Measurements from ENCODE around the gene AHCY. TPM values are rescaled to one million over a fixed set of nuclear protein-coding genes. Genes with fewer than 3 reads are reported as not detected.
"Not testable (repeated sequence)": the region's sequence is repeated elsewhere in the genome, so short reads cannot be mapped to it uniquely, and the experiment has no call there.

AHCY gene
- total RNA-seq, 4 donors from 2014 or later: 43.7 to 88.9 (median 80.4) TPM

GRCh38 chr20:34344238-34344637 is 41.1 kb upstream of the AHCY start:
- no peak for TF ChIP-seq CTCF (IDR thresholded peaks at IDR 0.05)
- no peak for TF ChIP-seq POLR2AphosphoS5 (IDR thresholded peaks at IDR 0.05)
- TF ChIP-seq POLR2A (IDR thresholded peaks at IDR 0.05): no peak
- no peak for TF ChIP-seq EP300 (IDR thresholded peaks at IDR 0.05)
- Histone ChIP-seq H3K9me3 (no peaks in the 10 kb centered on the region), H3K36me3 (no peaks in the 10 kb centered on the region), H3K27ac (no peak overlapping the region), H3K4me1 (no peaks in the 10 kb centered on the region), H3K4me3 (no peak overlapping the region), H3K27me3 (no peaks in the 10 kb centered on the region)
- 84% methylated on average over 5 of the region's 5 CpGs for WGBS
- DNase-seq (ENCODE audit: low spot score in 2 of 2): no peak

- no peak overlapping the region for H3K27ac ChIP-seq
- WGBS: 73% methylated on average over 10 of the region's 10 CpGs
- no peak overlapping the region for H3K4me3 ChIP-seq
Observed at GRCh38 chr20:34343458-34344211, 40.5 kb upstream of the AHCY start.

GRCh38 chr20:34341199-34341598 is 38.0 kb upstream of the AHCY start:
- not testable (repeated sequence) for DNase-seq (ENCODE audit: low spot score in 2 of 2); H3K9me3 ChIP-seq; H3K4me3 ChIP-seq; H3K36me3 ChIP-seq; H3K27ac ChIP-seq; H3K27me3 ChIP-seq; H3K4me1 ChIP-seq
- 96% methylated on average over 9 of the region's 9 CpGs for WGBS

More at GRCh38 chr20:34343458-34344211, 40.5 kb upstream of the AHCY start:
- H3K4me1 ChIP-seq: no peaks in the 10 kb centered on the region
- no peaks in the 10 kb centered on the region for H3K27me3 ChIP-seq
- TF ChIP-seq CTCF (IDR thresholded peaks at IDR 0.05) (no peak), EP300 (IDR thresholded peaks at IDR 0.05) (no peak), POLR2A (IDR thresholded peaks at IDR 0.05) (no peak), POLR2AphosphoS5 (IDR thresholded peaks at IDR 0.05) (no peak)
- no peaks in the 10 kb centered on the region for H3K36me3 ChIP-seq
- no peaks in the 10 kb centered on the region for H3K9me3 ChIP-seq
- DNase-seq (ENCODE audit: low spot score in 2 of 2): no peak

GRCh38 chr20:34340726-34341125 is 37.6 kb upstream of the AHCY start:
- not testable (repeated sequence) for H3K27me3 ChIP-seq; H3K36me3 ChIP-seq; H3K4me3 ChIP-seq; H3K27ac ChIP-seq; H3K4me1 ChIP-seq; H3K9me3 ChIP-seq; DNase-seq (ENCODE audit: low spot score in 2 of 2)
- WGBS: 75% methylated on average over 10 of the region's 10 CpGs

- TF ChIP-seq POLR2AphosphoS5 (IDR thresholded peaks at IDR 0.05): no peak
- H3K27ac ChIP-seq: no peak overlapping the region
- WGBS: 85% methylated on average over 15 of the region's 15 CpGs
- H3K4me3 ChIP-seq: no peak overlapping the region
- DNase-seq (ENCODE audit: low spot score in 2 of 2): no peak
- H3K9me3 ChIP-seq: no peaks in the 10 kb centered on the region
- no peaks in the 10 kb centered on the region for H3K27me3 ChIP-seq
- H3K4me1 ChIP-seq: peaks cover 12% of the 10 kb centered on the region
- no peaks in the 10 kb centered on the region for H3K36me3 ChIP-seq
Observed at GRCh38 chr20:34337982-34338726, 35.0 kb upstream of the AHCY start.

GRCh38 chr20:34337544-34337943 is 34.4 kb upstream of the AHCY start:
- 44% methylated on average over 1 of the region's 1 CpG for WGBS
- DNase-seq (ENCODE audit: low spot score in 2 of 2): no peak
- Histone ChIP-seq H3K9me3 (no peaks in the 10 kb centered on the region), H3K27ac (no peak overlapping the region), H3K36me3 (no peaks in the 10 kb centered on the region), H3K4me3 (no peak overlapping the region), H3K4me1 (peaks cover 12% of the 10 kb centered on the region), H3K27me3 (no peaks in the 10 kb centered on the region)
- TF ChIP-seq EP300 (IDR thresholded peaks at IDR 0.05) (no peak), POLR2A (IDR thresholded peaks at IDR 0.05) (no peak), CTCF (IDR thresholded peaks at IDR 0.05) (no peak), POLR2AphosphoS5 (IDR thresholded peaks at IDR 0.05) (no peak)
